Dedifferentiated amniotic fluid mesenchymal stem cell (primary cell): ENCODE data around the gene MECP2.
"Not testable (repeated sequence)": the region's sequence is repeated elsewhere in the genome, so short reads cannot be mapped to it uniquely, and the experiment has no call there.

Source experiments
- DNase-seq: peaks from one replicate; pipeline ENCODE4 v3.0.0-alpha.2; 2016; ENCODE audit errors: extremely low spot score

MECP2 gene

GRCh38 chrX:154017766-154018517 lies 79.6 kb downstream of the MECP2 start:
- DNase-seq = no peak

GRCh38 chrX:154016366-154017076 lies 81.0 kb downstream of the MECP2 start:
- DNase-seq = no peak

- no peak for DNase-seq
These were observed 81.8 kb downstream of the MECP2 start for GRCh38 chrX:154015581-154016264.

GRCh38 chrX:154014429-154015380 lies 82.8 kb downstream of the MECP2 start:
- no peak for DNase-seq

- DNase-seq = no peak
These were observed 83.7 kb downstream of the MECP2 start for GRCh38 chrX:154013614-154014360.

- no peak for DNase-seq
These were observed 84.5 kb downstream of the MECP2 start for GRCh38 chrX:154013001-154013421.

GRCh38 chrX:154012336-154012991 lies 85.1 kb downstream of the MECP2 start:
- no peak for DNase-seq

GRCh38 chrX:154011376-154012335 lies 85.9 kb downstream of the MECP2 start:
- DNase-seq = no peak

GRCh38 chrX:154010330-154011087 lies 87.0 kb downstream of the MECP2 start:
- DNase-seq = no peak

- DNase-seq = no peak
These were observed 89.0 kb downstream of the MECP2 start for GRCh38 chrX:154008521-154008920.

GRCh38 chrX:154006947-154007346 lies 90.6 kb downstream of the MECP2 start:
- DNase-seq = no peak

GRCh38 chrX:154004315-154004714 lies 93.2 kb downstream of the MECP2 start:
- no peak for DNase-seq

GRCh38 chrX:154002215-154002719 lies 95.2 kb downstream of the MECP2 start:
- peak; percentile 41 for DNase-seq

- DNase-seq = no peak
These were observed 97.5 kb downstream of the MECP2 start for GRCh38 chrX:154000051-154000450.

- no peak for DNase-seq
These were observed 98.0 kb downstream of the MECP2 start for GRCh38 chrX:153999359-154000037.

- no peak for DNase-seq
These were observed 102.0 kb downstream of the MECP2 start for GRCh38 chrX:153995504-153995903.

- not testable (repeated sequence) for DNase-seq
These were observed 103.1 kb downstream of the MECP2 start for GRCh38 chrX:153994398-153994797.

- DNase-seq = no peak
These were observed 103.5 kb downstream of the MECP2 start for GRCh38 chrX:153993978-153994377.
